ENCODE measurements around the gene CAND1. TPM values are rescaled to one million over a fixed set of nuclear protein-coding genes. Genes with fewer than 3 reads are reported as not detected.

The CAND1 gene
- total RNA-seq, 6 donors from 2014 or later: 39.2 to 96.3 (median 87.5) TPM

GRCh38 chr12:67305544-67305943 lies 36.4 kb downstream of the CAND1 start:
- H3K27ac ChIP-seq: no peak overlapping the region
- H3K36me3 ChIP-seq: peaks cover 18 to 85% (median 40%) of the 10 kb centered on the region in 4 donors
- no peaks in the 10 kb centered on the region for H3K9me3 ChIP-seq
- no peak for ATAC-seq (ENCODE audit: low FRiP score in 2 of 2)
- no peak for DNase-seq
- no peaks in the 10 kb centered on the region for H3K4me1 ChIP-seq
- TF ChIP-seq EP300 (IDR thresholded peaks at IDR 0.05) (no peak), POLR2A (IDR thresholded peaks at IDR 0.05) (no peak), POLR2AphosphoS5 (IDR thresholded peaks at IDR 0.05) (no peak), CTCF (IDR thresholded peaks at IDR 0.05) (no peak)
- 92 to 95% methylated on average over 1 of the region's 1 CpG for WGBS, 2 donors
- H3K4me3 ChIP-seq: no peak overlapping the region
- H3K27me3 ChIP-seq: no peaks in the 10 kb centered on the region

- DNase-seq: no peak
- ATAC-seq (ENCODE audit: low FRiP score in 2 of 2): no peak
These were observed 37.6 kb downstream of the CAND1 start for GRCh38 chr12:67306712-67307111.

GRCh38 chr12:67315661-67316060 lies 46.5 kb downstream of the CAND1 start:
- H3K36me3 ChIP-seq: peaks cover 20 to 48% (median 25%) of the 10 kb centered on the region in 4 donors
- 69 to 80% methylated on average over 1 of the region's 1 CpG for WGBS, 2 donors

More at GRCh38 chr12:67306712-67307111, 37.6 kb downstream of the CAND1 start:
- 98% methylated on average over 2 of the region's 2 CpGs for WGBS, 2 donors
- H3K4me1 ChIP-seq: no peaks in the 10 kb centered on the region
- H3K27me3 ChIP-seq: no peaks in the 10 kb centered on the region
- H3K36me3 ChIP-seq: peaks cover 25 to 95% (median 45%) of the 10 kb centered on the region in 4 donors
- TF ChIP-seq POLR2AphosphoS5 (IDR thresholded peaks at IDR 0.05) (no peak), CTCF (IDR thresholded peaks at IDR 0.05) (no peak), POLR2A (IDR thresholded peaks at IDR 0.05) (no peak), EP300 (IDR thresholded peaks at IDR 0.05) (no peak)
- no peak overlapping the region for H3K27ac ChIP-seq
- H3K9me3 ChIP-seq: no peaks in the 10 kb centered on the region
- no peak overlapping the region for H3K4me3 ChIP-seq

GRCh38 chr12:67318786-67319185 lies 49.6 kb downstream of the CAND1 start:
- Histone ChIP-seq H3K9me3 (no peaks in the 10 kb centered on the region), H3K27ac (no peak overlapping the region), H3K4me3 (no peak overlapping the region), H3K4me1 (no peaks in the 10 kb centered on the region), H3K36me3 (peaks cover 2 to 18% (median 4%) of the 10 kb centered on the region in 4 donors), H3K27me3 (no peaks in the 10 kb centered on the region)
- DNase-seq: no peak
- TF ChIP-seq POLR2A (IDR thresholded peaks at IDR 0.05) (no peak), POLR2AphosphoS5 (IDR thresholded peaks at IDR 0.05) (no peak), CTCF (IDR thresholded peaks at IDR 0.05) (no peak), EP300 (IDR thresholded peaks at IDR 0.05) (no peak)
- 89 to 96% methylated on average over 3 of the region's 3 CpGs for WGBS, 2 donors
- no peak for ATAC-seq (ENCODE audit: low FRiP score in 2 of 2)

More at GRCh38 chr12:67315661-67316060, 46.5 kb downstream of the CAND1 start:
- no peak for DNase-seq
- TF ChIP-seq CTCF (IDR thresholded peaks at IDR 0.05): no peak
- TF ChIP-seq POLR2AphosphoS5 (IDR thresholded peaks at IDR 0.05): no peak
- TF ChIP-seq POLR2A (IDR thresholded peaks at IDR 0.05): no peak
- no peak for TF ChIP-seq EP300 (IDR thresholded peaks at IDR 0.05)
- H3K27ac ChIP-seq: no peak overlapping the region
- no peak for ATAC-seq (ENCODE audit: low FRiP score in 2 of 2)
- no peaks in the 10 kb centered on the region for H3K9me3 ChIP-seq
- no peaks in the 10 kb centered on the region for H3K4me1 ChIP-seq
- H3K4me3 ChIP-seq: no peak overlapping the region
- no peaks in the 10 kb centered on the region for H3K27me3 ChIP-seq

- no peak for ATAC-seq (ENCODE audit: low FRiP score in 2 of 2)
- DNase-seq: no peak
- no peaks in the 10 kb centered on the region for H3K27me3 ChIP-seq
- TF ChIP-seq CTCF (IDR thresholded peaks at IDR 0.05) (no peak), EP300 (IDR thresholded peaks at IDR 0.05) (no peak), POLR2AphosphoS5 (IDR thresholded peaks at IDR 0.05) (no peak), POLR2A (IDR thresholded peaks at IDR 0.05) (no peak)
- H3K36me3 ChIP-seq: peaks cover 0 to 8% (median 0%) of the 10 kb centered on the region in 4 donors
- no peak overlapping the region for H3K27ac ChIP-seq
- no peaks in the 10 kb centered on the region for H3K4me1 ChIP-seq
- H3K9me3 ChIP-seq: no peaks in the 10 kb centered on the region
- no peak overlapping the region for H3K4me3 ChIP-seq
- 58 to 76% methylated on average over 4 of the region's 4 CpGs for WGBS, 2 donors
These were observed 50.8 kb downstream of the CAND1 start for GRCh38 chr12:67319936-67320335.
